Upper lobe of left lung (tissue), 4 donors: Measurements from ENCODE around the gene KLHDC3.

Source experiments
- CTCF ChIP-seq, 6 experiments: fragments of 450-650 bp in 4 of 6; fragments of 200-600 bp in 2 of 6; sonication (generic) in 2 of 6; IDR thresholded peaks; one replicate each; pipeline ENCODE4 v1.5.1; 2016 to 2019; ENCODE audit warnings: antibody characterized with exemption in 6 of 6
- EP300 ChIP-seq, 4 donors: sonication (generic); formaldehyde crosslinking; IDR thresholded peaks; one replicate each; pipeline ENCODE4 v1.5.1; 2017; ENCODE audit warnings: antibody characterized with exemption in 4 of 4, control low read depth in 2 of 4
- POLR2A ChIP-seq, 4 donors: fragments of 450-650 bp; IDR thresholded peaks; one replicate each; pipeline ENCODE4 v1.5.1; 2016 to 2017; ENCODE audit warnings: antibody characterized with exemption in 4 of 4, mild to moderate bottlenecking in 2 of 4
- POLR2AphosphoS5 ChIP-seq, 2 donors: sonication (generic); formaldehyde crosslinking; IDR thresholded peaks; one replicate each; pipeline ENCODE4 v1.5.1; 2017; ENCODE audit warnings: antibody characterized with exemption in 2 of 2

GRCh38 chr6:42984924-42985475 lies 29.0 kb upstream of the KLHDC3 start:
- TF ChIP-seq POLR2AphosphoS5 (IDR thresholded peaks at IDR 0.05) (no peak), CTCF (IDR thresholded peaks at IDR 0.05) (no peak), POLR2A (IDR thresholded peaks at IDR 0.05) (no peak), EP300 (IDR thresholded peaks at IDR 0.05) (no peak)
